ENCODE results near the gene RFC3.
"Not testable (repeated sequence)": the region's sequence is repeated elsewhere in the genome, so short reads cannot be mapped to it uniquely, and the experiment has no call there.

The RFC3 gene

GRCh38 chr13:33806470-33807248 is 11.3 kb upstream of the RFC3 start:
- H3K4me3 ChIP-seq (ENCODE audit: low read depth, low read length) = no peak overlapping the region
- DNase-seq (ENCODE audit: low read depth) = no peak
- no peak for TF ChIP-seq CTCF (conservative IDR thresholded peaks at IDR 0.05; ENCODE audit: low read depth, low read length)

GRCh38 chr13:33812829-33813228 is 5.1 kb upstream of the RFC3 start:
- H3K4me3 ChIP-seq (ENCODE audit: low read depth, low read length); DNase-seq (ENCODE audit: low read depth): not testable (repeated sequence)

- no peak overlapping the region for H3K4me3 ChIP-seq (ENCODE audit: low read depth, low read length)
- no peak for DNase-seq (ENCODE audit: low read depth)
- no peak for TF ChIP-seq CTCF (conservative IDR thresholded peaks at IDR 0.05; ENCODE audit: low read depth, low read length)
Observed at GRCh38 chr13:33815011-33815550, 2.9 kb upstream of the RFC3 start.

GRCh38 chr13:33816912-33817311 is 1.0 kb upstream of the RFC3 start:
- TF ChIP-seq CTCF (conservative IDR thresholded peaks at IDR 0.05; ENCODE audit: low read depth, low read length) = no peak
- no peak overlapping the region for H3K4me3 ChIP-seq (ENCODE audit: low read depth, low read length)
- no peak for DNase-seq (ENCODE audit: low read depth)

- TF ChIP-seq CTCF (conservative IDR thresholded peaks at IDR 0.05; ENCODE audit: low read depth, low read length) = no peak
- peak; percentile 9 for DNase-seq (ENCODE audit: low read depth)
Observed at GRCh38 chr13:33817513-33817900, 442 bp upstream of the RFC3 start.

GRCh38 chr13:33825083-33825482 is 7.1 kb downstream of the RFC3 start:
- no peak for TF ChIP-seq CTCF (conservative IDR thresholded peaks at IDR 0.05; ENCODE audit: low read depth, low read length)
- DNase-seq (ENCODE audit: low read depth) = no peak
- no peak overlapping the region for H3K4me3 ChIP-seq (ENCODE audit: low read depth, low read length)

More at GRCh38 chr13:33817513-33817900, 442 bp upstream of the RFC3 start:
- H3K4me3 ChIP-seq (ENCODE audit: low read depth, low read length) = peak overlapping the region; percentile 80

GRCh38 chr13:33827139-33827538 is 9.2 kb downstream of the RFC3 start:
- DNase-seq (ENCODE audit: low read depth) = no peak
- no peak for TF ChIP-seq CTCF (conservative IDR thresholded peaks at IDR 0.05; ENCODE audit: low read depth, low read length)
- H3K4me3 ChIP-seq (ENCODE audit: low read depth, low read length) = no peak overlapping the region

Measured in choroid plexus epithelial cell (primary cell).